Mucosa of stomach (tissue), 1 donor: ENCODE results near the gene PRICKLE2.

Experiments
- H3K27me3 ChIP-seq: one replicate; pipeline ENCODE4 v1.7.0; 2013; ENCODE audit warnings: mild to moderate bottlenecking, low read length; ENCODE audit not compliant: control insufficient read depth, insufficient read depth
- H3K36me3 ChIP-seq: one replicate; pipeline ENCODE4 v1.7.0; 2013; ENCODE audit warnings: low read length; ENCODE audit not compliant: control insufficient read depth, insufficient read depth
- H3K4me1 ChIP-seq: one replicate; pipeline ENCODE4 v1.7.0; 2013; ENCODE audit warnings: mild to moderate bottlenecking, low read length; ENCODE audit not compliant: control insufficient read depth, insufficient read depth
- H3K4me3 ChIP-seq: one replicate; pipeline ENCODE4 v1.7.0; 2013; ENCODE audit warnings: low read length
- H3K9ac ChIP-seq: one replicate; pipeline ENCODE4 v1.7.0; 2013; ENCODE audit warnings: mild to moderate bottlenecking, low read length, moderate library complexity
- H3K9me3 ChIP-seq: one replicate; pipeline ENCODE4 v1.7.0; 2013; ENCODE audit warnings: mild to moderate bottlenecking, low read length, moderate library complexity; ENCODE audit not compliant: control insufficient read depth
- donor health status: Pancreatic carcinoma.

The PRICKLE2 gene

DNA sequence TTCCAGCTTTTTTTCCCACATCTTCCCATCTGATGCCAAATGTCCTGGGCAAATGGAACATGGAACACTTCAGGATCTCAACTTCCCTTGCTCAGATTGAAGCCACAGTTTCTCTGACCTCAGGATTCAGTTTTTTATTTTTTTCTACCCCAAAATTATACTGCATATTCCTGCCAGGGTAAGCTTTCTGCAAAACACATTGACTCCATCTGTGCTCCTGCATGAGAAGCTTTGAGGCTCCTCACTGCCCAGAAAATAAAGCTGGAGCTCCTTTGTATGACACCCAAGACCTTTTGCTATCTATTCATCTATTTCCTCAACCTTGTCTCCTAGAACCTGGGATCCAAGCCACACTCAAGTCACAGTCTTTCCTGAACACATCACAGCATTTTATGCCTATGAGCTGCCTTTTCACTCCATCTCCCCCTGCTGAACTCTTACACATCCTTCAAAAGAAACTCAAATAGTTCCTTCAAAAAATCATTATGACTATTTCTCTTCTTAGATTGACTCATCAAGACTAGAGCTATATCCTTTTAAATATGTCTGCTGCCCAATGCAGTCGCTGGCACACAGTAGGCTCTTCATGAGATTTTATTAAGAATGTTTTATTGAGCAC lies 144.5 kb downstream of the PRICKLE2 start:
- H3K27me3 ChIP-seq: no peaks in the 10 kb centered on the region
- no peaks in the 10 kb centered on the region for H3K36me3 ChIP-seq
- H3K9ac ChIP-seq: no peak overlapping the region
- H3K4me3 ChIP-seq: no peak overlapping the region
- no peaks in the 10 kb centered on the region for H3K4me1 ChIP-seq
- no peaks in the 10 kb centered on the region for H3K9me3 ChIP-seq

DNA sequence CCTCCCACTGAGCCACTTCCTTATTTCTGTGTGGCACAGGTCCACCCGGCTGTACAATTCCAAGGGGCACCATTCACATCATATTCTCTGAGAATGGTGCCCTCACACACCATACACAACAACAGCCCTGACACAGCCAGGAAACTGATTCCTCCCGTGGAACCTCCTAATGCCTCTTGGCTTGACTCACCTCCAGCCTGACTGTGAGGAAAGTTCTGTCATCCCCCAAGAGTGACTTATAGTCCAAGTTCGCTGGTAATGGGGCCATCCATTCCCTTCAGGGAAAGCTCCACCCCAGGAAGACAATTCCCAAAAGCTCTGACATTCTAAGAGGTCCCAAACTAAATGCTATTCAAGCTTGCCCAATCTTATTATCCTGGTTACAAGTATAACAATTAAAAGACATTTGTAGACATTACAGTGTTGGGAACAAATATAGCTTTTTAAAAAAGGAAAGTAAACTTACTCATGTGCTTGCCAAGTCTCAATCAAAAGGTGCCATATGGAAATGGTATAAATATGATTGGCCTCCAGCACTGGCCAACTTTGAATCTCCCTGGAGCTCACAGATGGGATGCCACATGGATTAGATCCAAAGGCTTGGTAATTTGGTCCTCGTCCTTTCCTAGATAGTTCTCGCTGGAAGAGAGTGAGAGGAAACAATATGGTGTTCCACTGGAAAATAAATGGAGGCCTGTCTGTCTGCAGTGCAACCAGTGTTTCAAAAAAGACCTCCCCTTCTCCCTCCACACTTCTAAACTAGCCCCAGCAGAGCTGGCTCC lies 145.7 kb downstream of the PRICKLE2 start:
- no peaks in the 10 kb centered on the region for H3K4me1 ChIP-seq
- H3K36me3 ChIP-seq: no peaks in the 10 kb centered on the region
- no peaks in the 10 kb centered on the region for H3K9me3 ChIP-seq
- H3K9ac ChIP-seq: no peak overlapping the region
- H3K4me3 ChIP-seq: no peak overlapping the region
- H3K27me3 ChIP-seq: no peaks in the 10 kb centered on the region

DNA sequence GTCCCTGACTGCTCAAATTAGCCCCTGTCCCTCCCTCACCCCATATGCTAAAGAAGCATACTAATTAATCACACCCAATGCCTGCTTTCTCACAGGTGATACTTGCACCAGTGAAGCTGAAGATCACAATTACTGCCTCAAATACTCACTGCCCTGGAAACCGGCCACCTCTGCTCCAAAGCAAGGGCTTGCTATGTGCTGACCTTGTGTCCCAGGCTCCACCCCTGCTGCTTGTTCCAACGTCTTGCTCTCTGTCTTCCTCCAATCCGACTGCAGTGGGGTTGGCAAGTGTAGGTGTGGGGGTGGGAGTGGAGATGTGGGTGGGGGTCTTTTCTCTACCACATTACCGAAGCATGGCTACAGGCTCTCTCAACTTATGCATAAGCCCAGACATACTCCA lies 146.3 kb downstream of the PRICKLE2 start:
- Histone ChIP-seq H3K4me1 (no peaks in the 10 kb centered on the region), H3K9ac (no peak overlapping the region), H3K9me3 (no peaks in the 10 kb centered on the region), H3K4me3 (no peak overlapping the region), H3K36me3 (no peaks in the 10 kb centered on the region), H3K27me3 (no peaks in the 10 kb centered on the region)

DNA sequence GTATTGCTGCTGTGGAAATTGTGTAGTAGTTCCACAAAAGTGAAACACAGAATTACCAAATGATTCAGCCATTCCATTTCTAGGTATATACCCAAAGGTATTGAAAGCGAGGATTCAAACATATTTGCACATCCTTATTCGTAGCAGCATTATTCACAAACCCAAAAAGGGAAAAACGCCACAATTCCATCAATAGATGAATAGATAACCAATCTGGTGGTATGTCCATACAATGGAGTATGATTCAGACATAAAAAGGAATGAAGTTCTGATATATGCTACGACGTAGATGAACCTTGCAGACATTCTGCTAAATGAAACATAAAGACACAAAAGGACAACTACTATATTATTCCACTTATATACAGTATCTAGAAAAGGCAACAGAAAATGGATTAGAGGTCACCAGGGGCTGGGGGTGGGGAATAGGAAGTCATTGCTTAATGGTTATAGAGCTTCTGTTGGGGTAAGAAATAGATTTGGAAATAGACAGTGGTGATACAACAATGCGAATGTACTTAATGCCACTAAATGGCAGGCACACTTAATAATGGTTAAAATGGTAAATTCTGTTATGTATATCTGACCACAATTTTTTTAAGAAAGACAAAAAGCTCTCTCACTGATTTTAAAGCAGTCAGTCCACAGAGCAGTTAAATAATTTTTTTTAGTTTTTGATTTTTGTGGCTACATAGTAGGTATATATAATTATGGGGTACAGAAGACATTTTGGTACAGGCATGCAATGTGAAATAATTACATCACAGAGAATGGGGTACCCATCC lies 150.2 kb downstream of the PRICKLE2 start:
- H3K4me3 ChIP-seq: no peak overlapping the region
- no peak overlapping the region for H3K9ac ChIP-seq
- no peaks in the 10 kb centered on the region for H3K36me3 ChIP-seq
- no peaks in the 10 kb centered on the region for H3K27me3 ChIP-seq
- H3K4me1 ChIP-seq: no peaks in the 10 kb centered on the region
- H3K9me3 ChIP-seq: no peaks in the 10 kb centered on the region

DNA sequence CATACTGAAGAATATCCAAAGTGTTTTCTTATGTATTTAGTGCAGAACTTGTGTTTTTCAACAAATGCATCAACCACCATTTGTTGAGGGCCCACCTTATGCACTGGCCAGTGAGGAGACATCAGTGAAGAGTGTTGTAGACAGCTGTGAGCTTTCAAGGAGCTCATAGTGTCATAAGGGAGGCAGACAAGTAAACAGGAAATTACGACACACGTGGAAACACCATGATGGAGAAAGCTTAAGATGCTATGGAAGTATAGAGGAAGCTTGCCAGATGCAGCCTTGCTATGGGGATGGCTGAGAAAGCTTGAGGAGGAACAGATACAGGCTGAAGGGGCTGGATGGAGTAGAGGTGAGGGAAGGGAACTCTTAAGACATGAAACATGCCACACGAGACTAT lies 151.2 kb downstream of the PRICKLE2 start:
- Histone ChIP-seq H3K27me3 (no peaks in the 10 kb centered on the region), H3K9me3 (no peaks in the 10 kb centered on the region), H3K36me3 (no peaks in the 10 kb centered on the region), H3K4me3 (no peak overlapping the region), H3K4me1 (no peaks in the 10 kb centered on the region), H3K9ac (no peak overlapping the region)

DNA sequence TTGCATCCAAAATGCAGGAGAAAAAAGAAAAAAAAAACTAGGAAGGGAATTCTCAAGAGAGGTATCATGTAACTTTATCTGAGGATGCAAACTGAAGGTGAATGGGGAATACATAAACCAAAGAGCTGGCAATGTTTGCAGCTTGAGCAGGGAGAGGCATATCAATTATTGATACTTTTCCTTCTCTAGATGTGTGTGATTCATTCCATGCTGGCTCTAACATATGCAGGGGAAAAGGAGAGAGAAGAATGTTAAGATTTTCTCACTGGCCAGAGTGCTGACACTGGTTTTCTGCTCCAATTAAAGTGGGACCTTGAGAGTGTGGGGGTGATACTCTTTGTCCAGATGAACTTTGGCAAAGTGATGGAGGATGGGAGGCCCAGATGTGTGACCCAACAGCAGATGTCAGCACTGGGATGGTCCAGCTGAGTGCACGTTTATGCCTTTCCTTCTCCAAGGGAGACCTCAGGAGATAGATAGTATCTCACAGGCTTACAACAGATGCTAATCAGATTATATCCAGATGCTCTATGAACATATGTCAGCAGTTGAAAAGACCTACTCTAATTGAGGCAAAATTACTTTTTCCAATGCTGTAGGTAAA lies 152.0 kb downstream of the PRICKLE2 start:
- Histone ChIP-seq H3K4me1 (no peaks in the 10 kb centered on the region), H3K9ac (no peak overlapping the region), H3K9me3 (no peaks in the 10 kb centered on the region), H3K27me3 (no peaks in the 10 kb centered on the region), H3K4me3 (no peak overlapping the region), H3K36me3 (no peaks in the 10 kb centered on the region)

DNA sequence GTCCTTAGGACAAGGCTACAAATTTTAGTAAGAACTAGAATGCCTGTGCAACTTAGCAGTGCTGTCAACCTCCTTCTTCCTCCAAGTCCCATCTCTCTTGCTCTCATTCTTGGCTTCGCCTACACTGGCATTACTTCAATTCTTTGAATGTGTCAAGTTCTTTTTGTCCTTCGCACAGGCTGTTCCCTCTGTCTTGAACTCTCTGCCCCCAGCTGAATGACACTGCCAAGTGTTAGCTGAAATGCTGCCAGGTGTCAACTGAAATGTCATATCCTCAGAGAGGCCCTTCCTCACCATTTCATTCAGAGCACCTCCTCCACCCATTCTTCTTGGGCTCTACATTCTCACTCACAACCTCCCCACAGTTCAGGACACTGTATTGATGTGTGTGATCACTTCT lies 153.1 kb downstream of the PRICKLE2 start:
- H3K9me3 ChIP-seq: no peaks in the 10 kb centered on the region
- no peaks in the 10 kb centered on the region for H3K4me1 ChIP-seq
- H3K36me3 ChIP-seq: no peaks in the 10 kb centered on the region
- H3K4me3 ChIP-seq: no peak overlapping the region
- no peaks in the 10 kb centered on the region for H3K27me3 ChIP-seq
- no peak overlapping the region for H3K9ac ChIP-seq

DNA sequence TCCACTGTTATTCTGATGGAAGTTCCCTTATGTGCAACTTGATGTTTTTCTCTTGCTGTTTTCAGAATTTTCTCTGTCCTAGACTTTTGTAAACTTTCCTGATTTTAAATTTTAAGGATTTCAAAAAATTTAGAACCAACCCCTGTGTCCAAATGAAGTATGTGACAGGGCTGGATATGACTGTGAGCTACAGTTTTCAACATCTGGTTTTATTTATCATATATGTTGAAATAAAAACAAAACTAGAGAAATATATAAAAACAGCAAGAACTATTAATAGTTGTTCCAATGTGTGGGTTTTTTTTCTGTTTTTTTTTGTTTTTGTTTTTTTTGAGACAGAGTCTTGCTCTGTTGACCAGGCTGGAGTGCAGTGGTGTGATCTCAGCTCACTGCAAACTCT lies 154.6 kb downstream of the PRICKLE2 start:
- Histone ChIP-seq H3K4me1 (no peaks in the 10 kb centered on the region), H3K36me3 (no peaks in the 10 kb centered on the region), H3K9me3 (no peaks in the 10 kb centered on the region), H3K27me3 (no peaks in the 10 kb centered on the region), H3K9ac (no peak overlapping the region), H3K4me3 (no peak overlapping the region)

DNA sequence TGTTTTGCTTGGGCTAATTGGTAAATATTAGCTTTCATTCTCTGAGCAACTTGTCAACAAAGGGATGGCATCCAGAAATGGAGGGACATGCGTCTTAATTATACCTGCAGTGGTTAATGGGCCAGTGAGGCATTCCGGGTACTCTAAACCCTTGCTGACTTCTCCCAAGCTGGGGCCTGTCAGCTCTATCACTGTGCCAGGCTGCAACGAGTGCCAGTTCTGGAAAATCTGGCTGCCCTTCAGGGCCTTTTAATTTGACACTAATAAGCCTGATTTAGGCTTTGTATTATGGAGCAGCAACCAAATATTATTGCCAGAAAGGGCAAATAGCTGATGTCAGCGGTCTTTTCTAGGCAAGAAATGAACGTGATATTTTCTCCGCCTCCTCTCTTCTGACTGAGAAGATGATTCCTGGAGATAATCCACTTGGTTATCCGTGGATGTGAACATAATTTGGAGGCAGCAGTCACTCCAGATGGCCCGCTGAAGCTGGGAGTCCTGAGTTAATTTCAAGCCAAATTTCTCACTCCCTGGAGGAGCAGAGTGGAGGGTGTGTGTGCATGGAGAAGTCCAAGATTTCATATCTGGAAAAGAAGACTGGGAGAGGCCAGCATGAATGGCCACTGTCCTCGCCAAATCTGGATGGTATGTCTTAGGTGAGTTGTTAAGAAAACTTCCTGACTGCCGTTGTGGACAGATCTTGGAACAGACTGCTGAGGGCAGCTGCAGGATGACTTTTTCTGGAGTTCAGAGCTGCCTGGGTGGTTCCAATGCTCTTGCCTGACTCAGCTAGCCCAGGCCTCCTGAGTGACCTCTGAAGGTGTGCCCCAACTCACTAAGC lies 157.5 kb downstream of the PRICKLE2 start:
- Histone ChIP-seq H3K36me3 (no peaks in the 10 kb centered on the region), H3K27me3 (no peaks in the 10 kb centered on the region), H3K4me3 (no peak overlapping the region), H3K4me1 (no peaks in the 10 kb centered on the region), H3K9ac (no peak overlapping the region), H3K9me3 (no peaks in the 10 kb centered on the region)

DNA sequence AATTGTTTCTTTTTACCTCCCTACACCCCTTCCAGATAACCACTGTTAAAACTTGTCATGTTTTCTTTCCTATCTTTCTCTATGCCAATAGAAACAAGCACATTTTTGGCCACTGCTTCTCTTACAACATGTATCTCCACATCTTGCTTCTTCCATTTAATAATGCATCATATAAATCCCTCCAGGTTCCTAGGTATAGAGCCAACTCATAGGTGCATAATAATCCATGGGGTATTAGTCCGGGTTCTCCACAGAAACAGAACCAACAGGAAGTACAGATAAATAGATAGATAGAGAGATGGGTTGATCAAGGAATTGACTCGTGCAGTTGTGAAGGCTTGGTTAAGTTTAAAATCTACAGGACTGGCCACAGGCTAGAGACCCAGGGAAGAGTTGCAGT lies 160.5 kb downstream of the PRICKLE2 start:
- Histone ChIP-seq H3K36me3 (no peaks in the 10 kb centered on the region), H3K4me1 (no peaks in the 10 kb centered on the region), H3K27me3 (no peaks in the 10 kb centered on the region), H3K4me3 (no peak overlapping the region), H3K9ac (no peak overlapping the region), H3K9me3 (no peaks in the 10 kb centered on the region)

DNA sequence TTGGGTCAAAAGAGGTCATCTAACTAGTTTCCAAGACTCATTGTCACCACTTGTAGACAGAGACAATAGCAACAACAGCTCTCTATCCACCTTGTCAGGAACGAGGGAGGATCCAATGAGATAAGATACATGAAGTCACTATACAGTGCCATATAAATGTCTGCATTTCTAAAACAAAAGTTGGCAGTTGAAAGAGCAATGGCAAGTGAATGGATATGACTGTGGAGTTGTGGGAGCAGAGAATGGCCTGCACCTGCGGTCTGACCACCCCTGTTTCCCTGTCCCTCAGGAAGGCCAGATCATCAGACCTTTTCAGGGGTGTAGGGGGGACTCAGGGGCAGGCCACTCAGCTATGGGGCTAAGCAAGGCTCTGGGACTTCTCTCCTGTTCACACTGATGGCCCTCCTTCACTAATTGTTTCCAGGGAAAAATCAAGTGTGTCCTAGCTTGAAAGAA lies 161.3 kb downstream of the PRICKLE2 start:
- no peak overlapping the region for H3K9ac ChIP-seq
- H3K27me3 ChIP-seq: no peaks in the 10 kb centered on the region
- no peaks in the 10 kb centered on the region for H3K4me1 ChIP-seq
- H3K4me3 ChIP-seq: no peak overlapping the region
- H3K9me3 ChIP-seq: no peaks in the 10 kb centered on the region
- H3K36me3 ChIP-seq: no peaks in the 10 kb centered on the region
